CD4-positive, alpha-beta T cell (primary cell): ENCODE data around the gene PIK3R6. TPM values are rescaled to one million over a fixed set of nuclear protein-coding genes. Genes with fewer than 3 reads are reported as not detected.

ENCODE experiments used
- ATAC-seq: fragments of 200-7000 bp; cut with Tn5 transposase; one replicate; pipeline ENCODE4 v1.10.0; 2022; ENCODE audit warnings: mild to moderate bottlenecking; ENCODE audit not compliant: poor library complexity
- CTCF ChIA-PET: fragments of 350-600 bp; sonication (Branson Sonifier 250); formaldehyde crosslinking; loops from one replicate; lab custom pipeline; 2021; ENCODE audit warnings: antibody characterized with exemption, inconsistent platforms; lab: Charles Lee
- POLR2A ChIA-PET: fragments of 350-600 bp; sonication (Branson Sonifier 250); formaldehyde crosslinking; loops from one replicate; lab custom pipeline; 2021; ENCODE audit warnings: antibody characterized with exemption, inconsistent platforms; lab: Charles Lee
- DNase-seq, 14 experiments: peaks; one replicate each; pipeline ENCODE4 v3.0.0-alpha.2; 2013 to 2020; ENCODE audit warnings: mixed read lengths in 2 of 14
- H3K27ac ChIP-seq, 2 donors: one replicate each; pipeline versions ENCODE4 v1.5.1 to v1.7.0; 2013; ENCODE audit warnings: low read length in 2 of 2, low read depth in 1 of 2, mild to moderate bottlenecking in 1 of 2
- H3K27me3 ChIP-seq, 2 experiments: 1 replicate in 1 of 2; 2 replicates in 1 of 2; pipeline versions ENCODE4 v1.6.1 to v1.7.0; 2013; ENCODE audit warnings: low read length in 2 of 2, control low read depth in 1 of 2, mild to moderate bottlenecking in 1 of 2, moderate library complexity in 1 of 2; ENCODE audit not compliant: insufficient read depth in 2 of 2, control insufficient read depth in 1 of 2
- H3K36me3 ChIP-seq: one replicate; pipeline ENCODE4 v1.6.1; 2013; ENCODE audit warnings: low read length, control low read depth; ENCODE audit not compliant: insufficient read depth
- H3K4me1 ChIP-seq: one replicate; pipeline ENCODE4 v1.6.1; 2013; ENCODE audit warnings: low read length, control low read depth; ENCODE audit not compliant: insufficient read depth
- H3K4me3 ChIP-seq: one replicate; pipeline ENCODE4 v1.5.1; 2013; ENCODE audit warnings: mild to moderate bottlenecking, low read length, moderate library complexity
- H3K9me3 ChIP-seq, 2 experiments: 1 replicate in 1 of 2; 2 replicates in 1 of 2; pipeline versions ENCODE4 v1.6.1 to v1.7.0; 2013; ENCODE audit warnings: low read length in 2 of 2, mild to moderate bottlenecking in 2 of 2, control low read depth in 1 of 2, moderate library complexity in 1 of 2; ENCODE audit not compliant: control insufficient read depth in 1 of 2, insufficient read depth in 1 of 2
- H3K27ac Mint-ChIP-seq: one replicate; pipeline ENCODE4 v1.8.0; 2020; ENCODE audit warnings: mixed read lengths
- H3K27me3 Mint-ChIP-seq: one replicate; pipeline ENCODE4 v1.8.0; 2021; ENCODE audit warnings: mixed read lengths
- H3K36me3 Mint-ChIP-seq: one replicate; pipeline ENCODE4 v1.8.0; 2021; ENCODE audit warnings: low read depth, mixed read lengths
- H3K4me1 Mint-ChIP-seq: one replicate; pipeline ENCODE4 v1.8.0; 2021; ENCODE audit warnings: low read depth, mixed read lengths
- H3K4me3 Mint-ChIP-seq: one replicate; pipeline ENCODE4 v1.8.0; 2020; ENCODE audit warnings: mild to moderate bottlenecking, mixed read lengths
- H3K9me3 Mint-ChIP-seq: one replicate; pipeline ENCODE4 v1.8.0; 2020; ENCODE audit warnings: mixed read lengths
- CTCF ChIP-seq: fragments of 200-600 bp; IDR thresholded peaks from one replicate; pipeline ENCODE4 v1.8.0; 2022; ENCODE audit warnings: antibody characterized with exemption, mild to moderate bottlenecking
- intact Hi-C, 2 experiments: fragments of 100-400 bp; cut with DNase I in 1 of 2; cut with micrococcal nuclease in 1 of 2; formaldehyde crosslinking; loops; one replicate each; pipeline versions ENCODE4 v1.15.1 to v1.9.0; 2023 to 2025; cut with DNase I, micrococcal nuclease
- total RNA-seq, 174 experiments: library from RNA in 2 of 174; stranded (reverse) in 2 of 174; gene quantifications; one replicate each; pipeline ENCODE4 v1.2.3 and lab custom pipeline; 2021 to 2026

Gene PIK3R6
- total RNA-seq, 2 experiments from 2014 or later: 0.50 to 0.60 TPM

- Histone ChIP-seq H3K36me3 (no peaks in the 10 kb centered on the region), H3K27ac (no peak within 1 kb of the TSS), H3K27me3 (peaks cover 0 to 4% of the 10 kb centered on the region in 2 experiments), H3K9me3 (no peaks in the 10 kb centered on the region), H3K4me3 (no peak within 1 kb of the TSS), H3K4me1 (no peaks in the 10 kb centered on the region)
- no peak for TF ChIP-seq CTCF
- intact Hi-C loops: loop anchor here in 1 of 2 experiments (10.0 kb wide), 2 partner anchors 137 to 237 kb away; no protein-coding TSS in a partner anchor
- H3K27ac Mint-ChIP-seq: no peak within 1 kb of the TSS
- POLR2A ChIA-PET: no interaction called here
- ATAC-seq: no peak
- H3K36me3 Mint-ChIP-seq: no peaks in the 10 kb centered on the region
- no peaks in the 10 kb centered on the region for H3K9me3 Mint-ChIP-seq
- H3K4me1 Mint-ChIP-seq: no peaks in the 10 kb centered on the region
- H3K4me3 Mint-ChIP-seq: no peak within 1 kb of the TSS
- CTCF ChIA-PET: no interaction called here
- H3K27me3 Mint-ChIP-seq: peaks cover 18% of the 10 kb centered on the region
- no peak for DNase-seq
These were observed 109.3 kb downstream of the PIK3R6 start, which contains the start of gene SPDYE4 for GRCh38 chr17:8758137-8758596. Gene SPDYE4, minus strand, starts transcription at chr17:8758546. Its CDS starts 164 bp downstream, at chr17:8758382.

GRCh38 chr17:8757189-8757588 is 110.3 kb downstream of the PIK3R6 start:
- Mint-ChIP-seq H3K4me3 (no peak overlapping the region), H3K36me3 (no peaks in the 10 kb centered on the region), H3K4me1 (no peaks in the 10 kb centered on the region), H3K27ac (no peak overlapping the region), H3K27me3 (peaks cover 18% of the 10 kb centered on the region), H3K9me3 (no peaks in the 10 kb centered on the region)
- no peak for ATAC-seq
- Histone ChIP-seq H3K27ac (no peak overlapping the region), H3K27me3 (peaks cover 0 to 4% of the 10 kb centered on the region in 2 experiments), H3K4me3 (no peak overlapping the region), H3K9me3 (no peaks in the 10 kb centered on the region), H3K4me1 (no peaks in the 10 kb centered on the region), H3K36me3 (no peaks in the 10 kb centered on the region)
- intact Hi-C loops: loop anchor here in 1 of 2 experiments (10.0 kb wide), 2 partner anchors 138 to 238 kb away; no protein-coding TSS in a partner anchor
- no peak for DNase-seq
- ChIA-PET POLR2A (no interaction called here), CTCF (no interaction called here)
- no peak for TF ChIP-seq CTCF

DNA sequence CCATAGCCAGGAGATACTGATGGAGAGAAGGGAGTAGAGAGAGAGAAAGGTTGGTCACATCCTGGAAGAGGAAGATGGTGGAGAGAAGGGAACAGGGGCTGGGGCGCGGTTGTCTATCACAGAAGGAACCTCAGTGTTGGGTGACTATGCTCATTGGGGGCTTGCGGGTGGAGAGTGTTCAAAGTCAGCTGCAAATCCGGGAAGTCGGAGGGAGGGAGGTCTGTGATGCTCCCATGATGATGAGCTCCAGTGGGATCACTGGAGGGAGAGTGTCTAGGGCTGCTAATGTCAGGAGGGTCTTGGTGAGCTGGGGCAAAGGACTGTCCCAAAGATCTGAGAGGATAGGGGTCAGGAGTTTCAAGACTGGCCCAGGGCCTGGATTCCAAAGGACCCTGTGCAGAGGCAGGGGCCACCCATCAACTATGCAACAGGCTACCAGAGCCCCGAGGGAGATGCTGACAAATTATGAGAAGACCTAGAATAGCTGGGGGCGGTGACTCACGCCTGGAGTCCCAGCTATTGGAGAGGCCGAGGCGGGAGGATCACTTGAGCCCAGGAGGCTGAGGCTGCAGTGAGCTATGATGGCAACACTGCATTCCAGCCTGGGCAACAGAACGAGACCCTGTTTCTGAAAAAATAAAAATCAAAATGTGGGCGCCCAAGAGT is 111.8 kb downstream of the PIK3R6 start:
- ChIA-PET CTCF (no interaction called here), POLR2A (no interaction called here)
- Histone ChIP-seq H3K4me3 (no peak overlapping the region), H3K36me3 (no peaks in the 10 kb centered on the region), H3K9me3 (no peaks in the 10 kb centered on the region), H3K4me1 (no peaks in the 10 kb centered on the region), H3K27me3 (peaks cover 0 to 4% of the 10 kb centered on the region in 2 experiments), H3K27ac (no peak overlapping the region)
- H3K4me3 Mint-ChIP-seq: no peak overlapping the region
- no peak for ATAC-seq
- intact Hi-C loops: loop anchor here (2.0 to 10.0 kb wide), 3 partner anchors 139 to 243 kb away; no protein-coding TSS in a partner anchor
- no peaks in the 10 kb centered on the region for H3K4me1 Mint-ChIP-seq
- no peak overlapping the region for H3K27ac Mint-ChIP-seq
- no peak for DNase-seq
- H3K9me3 Mint-ChIP-seq: no peaks in the 10 kb centered on the region
- no peak for TF ChIP-seq CTCF
- H3K36me3 Mint-ChIP-seq: no peaks in the 10 kb centered on the region
- H3K27me3 Mint-ChIP-seq: peaks cover 18% of the 10 kb centered on the region
